Lung (tissue), 12 donors: Measurements from ENCODE around the gene MCM9. TPM values are rescaled to one million over a fixed set of nuclear protein-coding genes. Genes with fewer than 3 reads are reported as not detected.

Source experiments
- ATAC-seq: fragments of 200-7000 bp; cut with Tn5 transposase; one replicate; pipeline ENCODE4 v1.9.1; 2020; ENCODE audit warnings: moderate number of reproducible peaks; ENCODE audit not compliant: insufficient read depth, low FRiP score
- DNase-seq, 3 donors: peaks; one replicate each; pipeline ENCODE4 v3.0.0-alpha.2; 2013 to 2017
- H3K27ac ChIP-seq, 2 donors: one replicate each; pipeline ENCODE4 v1.5.1; 2013; ENCODE audit warnings: mild to moderate bottlenecking in 2 of 2, moderate library complexity in 2 of 2, control low read depth in 1 of 2, inconsistent platforms in 1 of 2, low read depth in 1 of 2, low read length in 1 of 2
- H3K27me3 ChIP-seq, 3 donors: one replicate each; pipeline ENCODE4 v1.5.1; 2013; ENCODE audit warnings: low read length in 2 of 3; ENCODE audit not compliant: control insufficient read depth in 3 of 3, insufficient read depth in 3 of 3
- H3K36me3 ChIP-seq, 4 donors: one replicate each; pipeline ENCODE4 v1.5.1; 2013; ENCODE audit warnings: low read length in 4 of 4, mild to moderate bottlenecking in 1 of 4, moderate library complexity in 1 of 4; ENCODE audit not compliant: control insufficient read depth in 4 of 4, insufficient read depth in 4 of 4
- H3K4me1 ChIP-seq, 5 donors: one replicate each; pipeline ENCODE4 v1.5.1; 2013; ENCODE audit warnings: low read length in 5 of 5, mild to moderate bottlenecking in 2 of 5, moderate library complexity in 1 of 5; ENCODE audit not compliant: control insufficient read depth in 5 of 5, insufficient read depth in 5 of 5
- H3K4me3 ChIP-seq: one replicate; pipeline ENCODE4 v1.5.1; 2013; ENCODE audit warnings: mild to moderate bottlenecking, control low read depth, moderate library complexity
- H3K9ac ChIP-seq, 2 donors: one replicate each; pipeline ENCODE4 v1.5.1; 2013; ENCODE audit warnings: low read length in 2 of 2, control low read depth in 1 of 2; ENCODE audit not compliant: insufficient read depth in 1 of 2
- H3K9me3 ChIP-seq, 4 donors: one replicate each; pipeline ENCODE4 v1.5.1; 2013; ENCODE audit warnings: low read length in 3 of 4, mild to moderate bottlenecking in 1 of 4, moderate library complexity in 1 of 4; ENCODE audit not compliant: control insufficient read depth in 4 of 4, insufficient read depth in 3 of 4
- CTCF ChIP-seq: IDR thresholded peaks from 2 replicates; pipeline ENCODE4 v1.5.1; 2012; ENCODE audit warnings: mild to moderate bottlenecking; ENCODE audit errors: control extremely low read depth, extremely low read depth
- WGBS, 2 donors: extraction: QIAGEN DNeasy Blood & Tissue Kit; methylation state at CpG; one replicate each; pipeline ENCODE4 v1.1.7; 2013; 5-methylcytosine and 5-hydroxymethylcytosine counted together
- polyA plus RNA-seq, 2 donors: library from polyadenylated mRNA; stranded (reverse); fragments of 200-250 nt; gene quantifications; one replicate each; pipeline ENCODE4 v1.2.1, GENCODE V29; 2013
- total RNA-seq, 2 donors: library from RNA; depleted of rRNA in 1 of 2; stranded (reverse); fragments of >200 nt in 1 of 2; gene quantifications; one replicate each; pipeline ENCODE4 v1.2.1, GENCODE V29; 2014 to 2021
- donor health status: control.
- donor health status: control.
- donor health status: Bipolar disorder and iron deficiency.
- donor health status: healthy.
- donor health status: DM: yes; HTN: yes; CAD: no.

Gene MCM9
- total and polyA plus RNA-seq, 4 donors, result 4.8 to 28.6 (median 12.0) TPM

DNA sequence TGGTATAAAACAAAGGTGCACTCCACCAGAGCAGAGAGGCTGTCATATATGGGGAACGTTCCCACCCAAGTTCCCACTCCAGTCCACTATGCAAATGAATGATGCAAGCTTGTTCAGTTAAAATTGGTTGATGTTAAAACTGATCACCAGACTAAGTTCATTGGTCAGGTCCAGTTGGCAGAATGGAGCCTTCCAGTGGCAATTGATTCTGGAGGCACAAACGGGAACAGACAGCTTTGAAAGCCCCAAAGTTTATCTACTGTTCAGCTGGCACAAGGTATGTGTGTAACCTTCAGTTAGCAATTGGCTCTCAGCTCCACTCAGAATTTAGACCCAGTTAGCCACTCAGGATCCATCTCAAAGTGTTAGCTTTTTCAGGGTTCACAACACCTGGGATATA lies 164.1 kb downstream of the MCM9 start:
- H3K36me3 ChIP-seq, result no peaks in the 10 kb centered on the region
- TF ChIP-seq CTCF, result no peak
- H3K9ac ChIP-seq, result no peak overlapping the region
- WGBS, 2 donors, result 45 to 80% methylated on average over 2 of the region's 2 CpGs
- ATAC-seq (no peak), DNase-seq (no peak)
- no peaks in the 10 kb centered on the region for H3K27me3 ChIP-seq
- H3K4me3 ChIP-seq, result no peak overlapping the region
- no peak overlapping the region for H3K27ac ChIP-seq
- H3K9me3 ChIP-seq, result peaks cover 0 to 2% (median 0%) of the 10 kb centered on the region in 4 donors
- no peaks in the 10 kb centered on the region for H3K4me1 ChIP-seq

- Histone ChIP-seq H3K27ac (no peak overlapping the region), H3K9me3 (peaks cover 0 to 2% (median 0%) of the 10 kb centered on the region in 4 donors), H3K9ac (no peak overlapping the region), H3K27me3 (no peaks in the 10 kb centered on the region), H3K4me1 (no peaks in the 10 kb centered on the region), H3K4me3 (no peak overlapping the region), H3K36me3 (no peaks in the 10 kb centered on the region)
- no peak for ATAC-seq
- 95 to 99% methylated on average over 2 of the region's 2 CpGs for WGBS, 2 donors
- TF ChIP-seq CTCF, result no peak
- DNase-seq, result no peak
These were observed 164.7 kb downstream of the MCM9 start for GRCh38 chr6:118770112-118770788.

DNA sequence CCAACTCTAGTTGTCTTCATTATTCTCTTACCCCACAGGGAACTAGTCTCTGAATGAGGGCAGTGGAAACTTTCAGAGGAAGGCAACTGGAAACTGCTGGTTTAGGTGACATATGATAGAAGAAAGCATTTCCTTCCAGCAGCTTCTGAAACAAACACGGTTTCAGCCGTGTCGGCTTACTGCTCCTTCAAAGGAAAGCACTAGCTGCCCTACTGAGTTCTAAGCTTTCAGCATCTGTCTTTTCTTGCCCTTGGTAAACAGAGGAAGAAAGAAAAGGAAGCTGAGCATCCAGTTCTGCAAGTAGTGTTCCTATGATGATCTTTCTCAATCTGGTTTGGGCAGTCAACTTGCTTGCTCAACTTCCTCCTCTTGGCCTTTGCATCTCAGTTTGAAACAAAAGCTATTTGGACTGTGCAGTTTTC lies 166.0 kb downstream of the MCM9 start:
- no peaks in the 10 kb centered on the region for H3K36me3 ChIP-seq
- TF ChIP-seq CTCF, result no peak
- no peaks in the 10 kb centered on the region for H3K4me1 ChIP-seq
- peak; percentile 17 for ATAC-seq
- H3K27me3 ChIP-seq, result no peaks in the 10 kb centered on the region
- WGBS, 2 donors, result 16 to 45% methylated on average over 3 of the region's 3 CpGs
- no peak overlapping the region for H3K9ac ChIP-seq
- H3K4me3 ChIP-seq, result no peak overlapping the region
- peaks cover 0 to 2% (median 0%) of the 10 kb centered on the region in 4 donors for H3K9me3 ChIP-seq
- peak in 1 of 3 donors; percentile 42 for DNase-seq
- H3K27ac ChIP-seq, result peak overlapping the region in 1 of 2 donors; percentile 71
